GM19324 (cell line): ENCODE results near the gene IGHMBP2.
"Not testable (repeated sequence)": the region's sequence is repeated elsewhere in the genome, so short reads cannot be mapped to it uniquely, and the experiment has no call there.

ENCODE experiments used
- ATAC-seq: cut with Tn5 transposase; IDR thresholded peaks from one replicate; pipeline ENCODE4 v1.9.1; 2021; ENCODE audit warnings: mild to moderate bottlenecking, moderate library complexity; ENCODE audit not compliant: unreplicated experiment, low FRiP score

The IGHMBP2 gene

DNA sequence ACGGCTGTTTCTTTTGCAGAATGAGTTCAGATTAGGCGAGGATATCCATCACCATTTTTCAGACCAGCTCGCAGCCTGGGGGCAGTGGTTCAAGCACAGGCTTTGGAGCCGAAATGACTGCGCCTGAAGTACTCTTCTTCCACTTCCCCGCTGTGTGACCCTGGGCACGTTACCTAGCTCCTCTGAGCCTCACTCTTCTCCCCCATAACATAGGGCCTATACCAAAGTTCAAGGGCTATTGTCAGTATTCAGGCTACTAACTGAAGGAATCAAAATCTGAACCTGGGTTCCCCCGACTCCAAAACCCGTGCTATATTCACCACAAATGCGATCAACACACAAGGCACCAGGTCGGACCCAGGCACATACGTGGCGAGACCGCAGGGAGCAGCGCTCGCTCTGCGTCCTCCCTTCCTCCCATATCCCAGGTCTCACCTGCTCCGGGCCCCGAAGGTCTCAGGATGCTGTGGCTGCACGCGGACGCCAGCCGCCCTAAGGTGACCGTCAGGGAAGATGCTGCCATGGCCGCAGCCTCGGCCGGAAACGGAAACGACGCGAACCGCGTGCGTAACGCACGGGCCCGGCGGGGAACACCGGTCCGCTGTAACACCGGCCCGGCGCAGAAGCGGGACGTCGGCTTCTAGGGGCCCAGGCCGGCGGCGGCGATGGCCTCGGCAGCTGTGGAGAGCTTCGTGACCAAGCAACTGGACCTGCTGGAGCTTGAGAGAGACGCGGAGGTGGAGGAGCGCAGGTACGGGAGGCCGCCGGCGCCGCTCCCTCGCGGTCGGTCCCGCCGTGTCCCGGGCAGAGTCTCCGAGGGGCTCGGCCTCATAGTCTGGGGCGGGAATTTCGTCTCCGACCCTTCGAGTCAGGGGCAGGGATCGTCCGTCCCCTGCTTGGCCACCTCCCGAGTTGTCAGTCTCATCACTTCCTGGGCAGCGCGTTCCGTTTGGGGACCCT is at the start of gene IGHMBP2, which contains the start of gene MRPL21:
Gene IGHMBP2, plus strand, starts transcription at position 604 of the 960 bp plus-strand sequence. Its CDS starts 62 bp downstream, at position 666.
Gene MRPL21, minus strand, starts transcription at position 545 of the 960 bp plus-strand sequence. Its CDS starts 22 bp downstream, at position 523.
- ATAC-seq: peak; percentile 88

GRCh38 chr11:68854273-68854958 is 49.3 kb upstream of the IGHMBP2 start:
- ATAC-seq: no peak

DNA sequence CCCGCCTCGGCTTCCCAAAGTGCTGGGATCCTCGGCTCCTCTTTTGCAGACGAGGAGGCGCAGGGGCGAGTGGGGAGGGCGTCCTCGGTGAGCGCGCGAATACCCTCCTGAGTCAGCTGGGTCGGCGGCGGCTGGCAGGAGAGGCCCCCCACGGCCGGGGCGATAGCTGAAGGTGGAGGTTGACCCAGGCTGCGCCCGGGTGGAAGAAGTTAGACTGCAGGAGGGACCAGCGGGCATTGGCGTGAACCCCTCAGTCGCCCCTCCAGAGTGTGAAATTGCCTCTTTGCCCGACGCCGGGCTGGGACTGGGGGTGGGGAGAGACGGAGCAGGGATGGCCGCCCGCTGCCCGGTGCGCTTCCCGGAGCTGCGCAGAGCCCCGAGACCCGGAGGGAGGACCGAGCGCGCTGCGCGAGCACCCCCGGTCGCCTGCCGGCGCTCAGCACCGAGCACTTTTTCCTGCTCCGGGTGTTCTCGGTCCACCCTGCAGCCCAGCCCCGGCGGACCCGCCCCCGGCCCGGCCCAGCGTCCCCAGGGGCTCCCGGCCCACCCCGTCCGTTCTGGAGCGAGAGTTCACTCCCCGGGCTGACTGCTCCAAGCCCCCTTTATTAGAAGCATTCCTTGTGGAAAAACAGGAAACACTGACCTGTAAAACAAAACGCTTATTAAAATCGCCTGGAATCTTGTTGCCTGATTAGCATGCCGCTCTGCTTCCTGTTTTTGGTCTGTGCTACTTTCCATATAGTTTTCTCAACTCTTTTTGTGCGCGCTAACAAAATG is 48.3 kb upstream of the IGHMBP2 start:
- no peak for ATAC-seq

- ATAC-seq: not testable (repeated sequence)
Observed at GRCh38 chr11:68856425-68857030, 47.2 kb upstream of the IGHMBP2 start.

DNA sequence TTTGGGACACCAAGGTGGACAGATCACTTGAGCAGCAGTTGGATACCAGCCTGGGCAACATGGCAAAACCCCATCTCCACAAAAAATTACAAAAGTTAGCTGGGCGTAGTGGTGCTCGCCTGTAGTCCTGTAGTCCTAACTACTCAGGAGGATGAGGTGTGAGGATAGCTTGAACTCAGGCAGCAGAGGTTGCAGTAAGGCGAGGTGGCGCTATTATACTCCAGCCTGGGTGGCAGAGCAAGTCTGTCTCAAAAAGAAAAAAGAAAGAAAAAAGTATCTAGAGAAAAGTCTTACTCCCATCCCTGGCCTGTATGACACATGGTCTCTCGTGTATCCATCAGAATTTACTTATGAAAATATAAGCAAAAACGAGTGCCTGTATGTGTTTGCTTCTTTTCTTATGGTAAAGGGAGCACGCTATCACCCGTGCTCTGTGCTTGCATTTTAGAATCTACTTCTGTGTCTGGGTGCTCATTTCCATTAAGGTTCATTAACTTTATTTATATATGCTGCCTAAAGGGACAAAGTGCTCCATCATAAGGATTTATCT is 46.6 kb upstream of the IGHMBP2 start:
- ATAC-seq: no peak

- no peak for ATAC-seq
Observed at GRCh38 chr11:68859123-68859522, 44.6 kb upstream of the IGHMBP2 start.

DNA sequence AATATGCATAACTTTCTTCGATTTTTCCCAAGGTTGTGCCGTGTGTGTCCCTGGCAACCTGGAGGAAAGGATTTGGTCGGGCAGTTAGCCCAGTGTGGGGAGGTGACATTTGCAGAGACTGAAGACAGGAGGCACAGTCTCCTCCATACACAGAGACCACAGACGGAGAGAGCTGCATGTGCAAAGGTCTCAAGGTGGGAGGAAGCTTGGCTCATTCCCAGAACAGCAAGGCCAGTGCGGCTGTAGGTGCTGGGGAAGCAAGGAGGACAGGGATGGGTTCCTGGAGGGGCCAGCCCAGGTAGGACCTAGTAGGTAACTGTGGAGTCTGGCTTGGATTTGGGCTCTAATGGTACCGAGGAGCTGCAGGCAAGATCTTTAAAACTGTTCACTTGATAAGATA is 41.3 kb upstream of the IGHMBP2 start:
- ATAC-seq: no peak

DNA sequence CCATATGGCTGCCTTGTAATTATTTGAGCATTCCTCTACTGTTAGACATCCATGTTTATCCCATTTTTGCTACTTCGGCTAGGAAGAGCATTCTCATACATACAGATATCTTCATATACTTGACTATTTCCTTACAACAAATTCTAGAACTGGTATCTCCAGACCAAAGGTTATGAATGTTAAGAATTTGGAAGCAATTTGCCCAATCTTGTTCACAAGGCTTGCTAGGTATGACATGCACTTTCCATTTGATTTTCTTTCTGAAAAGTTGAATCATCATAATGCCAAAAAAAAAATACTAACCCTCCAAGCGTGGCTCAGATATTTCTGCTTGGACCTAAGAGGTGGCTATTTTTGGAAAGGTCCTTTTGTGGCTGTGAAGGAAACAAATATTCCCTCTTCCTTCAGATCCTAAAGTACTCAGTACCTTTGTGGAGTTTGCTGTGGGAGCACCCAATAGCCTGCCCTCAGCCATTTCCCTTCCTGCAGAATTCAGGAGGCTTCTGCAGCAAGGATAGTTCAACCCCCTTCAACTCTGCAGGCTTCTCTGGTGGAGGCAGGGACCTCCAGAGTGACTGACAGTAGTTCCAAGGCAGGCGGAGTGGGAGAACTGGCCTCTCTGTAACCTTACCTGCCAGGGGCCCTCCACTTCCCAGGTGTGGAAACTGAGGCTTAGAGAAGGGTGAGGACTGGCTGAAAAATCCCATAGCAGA is 40.0 kb upstream of the IGHMBP2 start:
- no peak for ATAC-seq

DNA sequence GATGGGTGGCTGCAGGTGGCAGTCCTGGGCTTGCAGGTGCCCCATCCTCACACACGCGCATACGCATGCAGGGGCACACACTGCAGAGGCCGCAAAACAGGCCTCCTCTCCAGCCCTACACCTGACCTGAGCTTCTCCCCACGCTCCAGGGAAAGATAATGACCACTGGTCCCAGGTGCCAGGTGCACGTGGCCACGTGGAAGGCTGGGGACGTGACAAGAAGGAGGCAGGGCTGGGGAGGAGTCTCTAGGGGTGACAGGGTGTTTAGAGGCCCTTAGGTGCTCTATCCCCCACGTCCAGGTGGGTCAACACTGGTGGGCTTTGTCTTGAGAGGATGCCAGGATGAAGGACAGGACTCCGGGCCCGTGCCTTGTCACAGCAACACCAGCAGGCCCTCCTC is 38.5 kb upstream of the IGHMBP2 start:
- no peak for ATAC-seq

- ATAC-seq: no peak
Observed at GRCh38 chr11:68867066-68867465, 36.6 kb upstream of the IGHMBP2 start.

DNA sequence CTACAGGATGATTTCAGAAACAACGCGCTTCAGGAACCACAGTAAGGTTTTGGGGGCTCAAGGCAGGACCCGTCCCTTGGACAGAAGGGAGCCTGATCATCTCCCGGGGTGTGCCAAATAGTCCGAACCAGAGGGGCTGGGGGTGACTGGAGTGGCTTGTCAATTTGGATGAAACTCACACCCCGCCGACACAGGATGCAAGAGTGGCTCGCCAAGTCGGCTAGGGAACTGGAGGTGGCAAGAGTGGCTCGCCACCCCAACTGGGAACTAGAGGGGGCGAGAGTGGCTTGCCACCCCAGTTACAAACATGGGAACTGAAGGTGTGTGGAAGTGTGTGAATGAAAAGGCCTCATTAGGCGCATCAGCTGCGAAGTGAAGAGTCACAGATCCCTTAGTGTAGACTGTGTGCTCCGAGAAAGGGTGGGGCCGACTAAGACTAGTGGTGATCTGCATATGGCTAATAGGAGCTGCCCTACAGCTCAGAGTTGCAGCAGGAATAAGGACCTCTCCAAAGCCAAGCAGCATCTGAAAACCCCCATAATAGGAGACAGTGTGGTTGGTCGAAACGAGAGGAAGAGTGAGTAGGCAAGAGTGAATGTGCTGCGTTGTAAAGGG is 35.4 kb upstream of the IGHMBP2 start:
- no peak for ATAC-seq

- no peak for ATAC-seq
Observed at GRCh38 chr11:68870470-68870869, 33.2 kb upstream of the IGHMBP2 start.

- ATAC-seq: no peak
Observed at GRCh38 chr11:68872216-68873003, 31.3 kb upstream of the IGHMBP2 start.

- ATAC-seq: no peak
Observed at GRCh38 chr11:68878022-68878421, 25.7 kb upstream of the IGHMBP2 start.

- ATAC-seq: no peak
Observed at GRCh38 chr11:68880851-68881250, 22.8 kb upstream of the IGHMBP2 start.

GRCh38 chr11:68881320-68881719 is 22.4 kb upstream of the IGHMBP2 start:
- ATAC-seq: no peak

DNA sequence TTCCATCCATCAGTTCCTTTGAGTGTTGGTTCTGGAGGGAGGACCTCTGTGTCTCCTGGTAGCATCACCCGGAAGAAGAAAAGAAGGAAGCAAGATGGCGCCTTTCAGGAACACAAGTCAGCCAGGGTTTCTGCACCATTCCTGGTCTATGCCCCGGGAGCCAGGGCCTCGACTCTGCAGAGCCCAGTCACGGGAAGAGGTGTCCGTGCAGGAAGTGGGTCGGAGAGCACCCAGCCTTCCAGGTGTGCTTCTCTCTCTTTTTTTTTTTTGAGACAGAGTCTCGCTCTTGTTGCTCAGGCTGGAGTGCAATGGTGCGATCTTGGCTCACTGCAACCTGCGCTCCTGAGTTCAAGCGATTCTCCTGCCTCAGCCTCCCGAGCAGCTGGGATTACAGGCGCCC is 21.3 kb upstream of the IGHMBP2 start:
- no peak for ATAC-seq

DNA sequence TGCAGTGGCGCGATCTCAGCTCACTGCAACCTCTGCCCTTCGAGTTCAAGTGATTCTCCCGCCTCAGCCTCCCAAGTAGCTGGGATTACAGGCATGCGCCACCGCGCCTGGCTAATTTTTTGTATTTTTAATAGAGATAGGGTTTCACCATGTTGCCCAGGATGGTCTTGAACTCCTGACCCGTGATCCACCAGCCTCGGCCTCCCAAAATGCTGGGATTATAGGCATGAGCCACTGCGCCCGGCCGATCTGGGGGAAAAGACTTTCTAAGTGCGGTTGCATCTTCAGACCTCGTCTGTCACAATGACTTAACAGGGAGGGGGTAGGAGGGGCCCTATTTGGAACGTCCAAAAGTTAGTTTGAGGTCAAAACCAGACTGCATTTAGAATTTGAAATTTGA is 18.9 kb upstream of the IGHMBP2 start:
- not testable (repeated sequence) for ATAC-seq
